ENCODE data around the gene PTPRF. TPM values are rescaled to one million over a fixed set of nuclear protein-coding genes. Genes with fewer than 3 reads are reported as not detected.
"Not testable (repeated sequence)": the region's sequence is repeated elsewhere in the genome, so short reads cannot be mapped to it uniquely, and the experiment has no call there.

PTPRF gene
- total RNA-seq, 1 donor from 2014 or later, result 259 TPM

- DNase-seq (ENCODE audit: low read depth), result peak; percentile 59
These were observed 6.9 kb downstream of the PTPRF start for GRCh38 chr1:43537423-43538142.

GRCh38 chr1:43538143-43538487, 7.4 kb downstream of the PTPRF start:
- DNase-seq (ENCODE audit: low read depth), result no peak

- DNase-seq (ENCODE audit: low read depth), result no peak
These were observed 8.3 kb downstream of the PTPRF start for GRCh38 chr1:43538969-43539368.

- DNase-seq (ENCODE audit: low read depth), result no peak
These were observed 9.2 kb downstream of the PTPRF start for GRCh38 chr1:43539726-43540434.

GRCh38 chr1:43540653-43541071, 10.0 kb downstream of the PTPRF start:
- no peak for DNase-seq (ENCODE audit: low read depth)

GRCh38 chr1:43541141-43541540, 10.5 kb downstream of the PTPRF start:
- DNase-seq (ENCODE audit: low read depth), result no peak

GRCh38 chr1:43541721-43542401, 11.2 kb downstream of the PTPRF start:
- no peak for DNase-seq (ENCODE audit: low read depth)

- no peak for DNase-seq (ENCODE audit: low read depth)
These were observed 12.1 kb downstream of the PTPRF start for GRCh38 chr1:43542527-43543458.

- DNase-seq (ENCODE audit: low read depth), result no peak
These were observed 12.9 kb downstream of the PTPRF start for GRCh38 chr1:43543567-43543966.

GRCh38 chr1:43545339-43545694, 14.6 kb downstream of the PTPRF start:
- DNase-seq (ENCODE audit: low read depth), result no peak

- peak; percentile 65 for DNase-seq (ENCODE audit: low read depth)
These were observed 15.2 kb downstream of the PTPRF start for GRCh38 chr1:43545695-43546387.

GRCh38 chr1:43546388-43547100, 15.9 kb downstream of the PTPRF start:
- DNase-seq (ENCODE audit: low read depth), result no peak

- DNase-seq (ENCODE audit: low read depth), result no peak
These were observed 16.9 kb downstream of the PTPRF start for GRCh38 chr1:43547538-43548072.

- DNase-seq (ENCODE audit: low read depth), result peak; percentile 77
These were observed 17.9 kb downstream of the PTPRF start for GRCh38 chr1:43548285-43549271.

- not testable (repeated sequence) for DNase-seq (ENCODE audit: low read depth)
These were observed 18.7 kb downstream of the PTPRF start for GRCh38 chr1:43549394-43549793.

GRCh38 chr1:43549921-43550597, 19.4 kb downstream of the PTPRF start:
- DNase-seq (ENCODE audit: low read depth), result peak; percentile 51

- no peak for DNase-seq (ENCODE audit: low read depth)
These were observed 20.0 kb downstream of the PTPRF start for GRCh38 chr1:43550598-43551246.

GRCh38 chr1:43551396-43551888, 20.8 kb downstream of the PTPRF start:
- no peak for DNase-seq (ENCODE audit: low read depth)
